H1 (cell line): ENCODE results near the gene MAP3K3. TPM values are rescaled to one million over a fixed set of nuclear protein-coding genes. Genes with fewer than 3 reads are reported as not detected.

Experiments
- FOSL1 ChIP-seq: IDR thresholded peaks from 2 replicates; pipeline ENCODE4 v1.6.1; 2011; ENCODE audit warnings: mild to moderate bottlenecking, low read depth, low read length, moderate library complexity; ENCODE audit not compliant: insufficient read depth
- JUND ChIP-seq: IDR thresholded peaks from 2 replicates; pipeline ENCODE4 v1.6.1; 2011; ENCODE audit warnings: mild to moderate bottlenecking, improper control_type of control experiment, low read length
- SUZ12 ChIP-seq: fragments of 200-600 bp; sonication (generic); IDR thresholded peaks from 2 replicates; pipeline ENCODE4 v1.6.1; 2012; ENCODE audit warnings: mild to moderate bottlenecking, inconsistent platforms, low read length, moderate library complexity, mixed read lengths
- polyA plus RNA-seq, 7 experiments: library from polyadenylated mRNA; depleted of rRNA in 3 of 7; stranded (reverse) in 5 of 7; unstranded in 2 of 7; fragments of >200 nt in 5 of 7; fragments of 200-250 nt in 2 of 7; gene quantifications; 1 replicate in 5 of 7; 2 replicates in 1 of 7; 4 replicates in 1 of 7; pipeline versions ENCODE4 v1.2.1 to v1.2.3, GENCODE V29; 2011 to 2013; ENCODE audit warnings: missing spikeins in 2 of 7, mixed read lengths in 2 of 7
- total RNA-seq: library from RNA; stranded (reverse); fragmentation: NEBNext Ultra II Directional; extraction: Animal tissue kit (Norgen Biotek cat#: 25700); gene quantifications from 2 replicates; pipeline ENCODE4 v1.2.1, GENCODE V29; 2021
- TF ChIP-seq, protein P1 (sequence below): IDR thresholded peaks from 2 replicates; pipeline ENCODE4 v1.6.1; 2012; ENCODE audit warnings: inconsistent platforms

Gene MAP3K3
- total and polyA plus RNA-seq, 2 of the 8 experiments (the other 6 are each of a cell fraction or from before 2014, with no cell fraction given): 10.3 to 21.0 TPM

DNA sequence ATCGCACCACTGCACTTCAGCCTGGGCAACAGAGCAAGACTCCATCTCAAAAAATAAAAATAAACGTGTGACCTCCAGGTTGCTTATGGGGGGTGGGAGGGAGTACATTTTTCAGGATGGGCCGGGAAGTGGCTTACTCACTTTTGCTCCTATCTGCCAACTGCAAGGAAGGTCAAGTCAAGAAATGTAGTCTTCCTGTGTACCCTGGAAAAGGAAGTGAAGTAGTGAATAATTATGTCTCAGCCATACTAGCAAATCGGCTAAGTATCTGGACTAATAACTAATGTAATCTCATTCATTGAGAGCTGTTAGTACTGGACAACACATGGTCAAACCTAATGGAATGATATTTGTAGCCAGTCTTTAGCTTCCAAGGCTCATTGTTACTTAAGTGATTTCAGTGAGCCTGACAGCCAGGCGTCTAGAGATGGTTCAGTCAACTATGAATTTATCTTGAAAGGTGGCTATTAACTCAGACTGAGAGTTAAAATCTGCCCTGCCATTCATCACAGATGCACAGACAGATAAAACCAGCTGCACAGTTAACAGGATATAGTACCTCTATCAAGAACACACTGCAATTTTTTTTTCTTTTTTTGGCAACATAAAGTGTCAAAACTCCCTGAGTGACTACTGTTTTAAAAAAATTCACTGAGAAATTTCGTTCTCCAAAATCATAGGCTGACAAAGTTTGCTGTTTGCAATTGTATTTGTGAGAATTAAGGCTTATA is 25.2 kb upstream of the MAP3K3 start (continued):
- TF ChIP-seq, protein P1, sequence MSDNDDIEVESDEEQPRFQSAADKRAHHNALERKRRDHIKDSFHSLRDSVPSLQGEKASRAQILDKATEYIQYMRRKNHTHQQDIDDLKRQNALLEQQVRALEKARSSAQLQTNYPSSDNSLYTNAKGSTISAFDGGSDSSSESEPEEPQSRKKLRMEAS: no peak
- TF ChIP-seq FOSL1 (no peak), SUZ12 (no peak), JUND (no peak)
